WTC11 (cell line): ENCODE data around the gene KRT12. TPM values are rescaled to one million over a fixed set of nuclear protein-coding genes. Genes with fewer than 3 reads are reported as not detected.

Source experiments
- ATAC-seq: fragments of 200-7000 bp; cut with Tn5 transposase; 2 replicates; pipeline ENCODE4 v1.10.0; 2021; ENCODE audit warnings: mild to moderate bottlenecking, moderate library complexity
- CTCF ChIA-PET: fragments of 300-600 bp; sonication (Branson Sonifier 250); formaldehyde crosslinking; loops from one replicate; lab custom pipeline; 2021; ENCODE audit warnings: antibody characterized with exemption; lab: Charles Lee
- POLR2A ChIA-PET: fragments of 350-600 bp; sonication (Branson Sonifier 250); formaldehyde crosslinking; loops from one replicate; lab custom pipeline; 2021; ENCODE audit warnings: antibody characterized with exemption; lab: Charles Lee
- DNase-seq: peaks from one replicate; pipeline ENCODE4 v3.0.0; 2021; ENCODE audit warnings: low spot score
- H3K27ac Mint-ChIP-seq: 2 replicates; pipeline ENCODE4 v1.8.0; 2021; ENCODE audit warnings: mixed read lengths
- H3K27me3 Mint-ChIP-seq: 2 replicates; pipeline ENCODE4 v1.8.0; 2021; ENCODE audit warnings: low read depth, mild to moderate bottlenecking, moderate library complexity, mixed read lengths
- H3K36me3 Mint-ChIP-seq: 2 replicates; pipeline ENCODE4 v1.8.0; 2021; ENCODE audit warnings: mixed read lengths
- H3K4me1 Mint-ChIP-seq: 2 replicates; pipeline ENCODE4 v1.8.0; 2022; ENCODE audit warnings: mixed read lengths
- H3K4me3 Mint-ChIP-seq: 2 replicates; pipeline ENCODE4 v1.8.0; 2021; ENCODE audit warnings: mild to moderate bottlenecking, moderate library complexity, mixed read lengths
- H3K9me3 Mint-ChIP-seq: 2 replicates; pipeline ENCODE4 v1.8.0; 2021; ENCODE audit warnings: mixed read lengths
- EMX1 ChIP-seq: fragments of 250-450 bp; sonication (Bioruptor Pico); IDR thresholded peaks from 2 replicates; pipeline ENCODE4 v1.8.0; 2021; ENCODE audit warnings: mild to moderate bottlenecking
- ERG ChIP-seq: fragments of 250-450 bp; sonication (Bioruptor Pico); IDR thresholded peaks from 2 replicates; pipeline ENCODE4 v1.8.0; 2021; ENCODE audit warnings: mild to moderate bottlenecking
- FOXP1 ChIP-seq: sonication (generic); formaldehyde crosslinking; IDR thresholded peaks from 2 replicates; pipeline ENCODE4 v1.8.0; 2022; ENCODE audit warnings: missing genetic modification reagents, mild to moderate bottlenecking, moderate library complexity, borderline replicate concordance
- FOXP4 ChIP-seq: sonication (generic); formaldehyde crosslinking; IDR thresholded peaks from 2 replicates; pipeline ENCODE4 v1.8.0; 2022; ENCODE audit warnings: mild to moderate bottlenecking, missing genetic modification reagents
- GRHL2 ChIP-seq: fragments of 250-450 bp; sonication (Bioruptor Pico); IDR thresholded peaks from 2 replicates; pipeline ENCODE4 v1.8.0; 2022; ENCODE audit warnings: mild to moderate bottlenecking, moderate library complexity; ENCODE audit not compliant: insufficient replicate concordance, severe bottlenecking
- JAZF1 ChIP-seq: fragments of 250-450 bp; sonication (Bioruptor Pico); IDR thresholded peaks from 2 replicates; pipeline ENCODE4 v1.9.0; 2021; ENCODE audit warnings: moderate library complexity, mild to moderate bottlenecking, inconsistent platforms
- JUN ChIP-seq: sonication (generic); formaldehyde crosslinking; IDR thresholded peaks from 2 replicates; pipeline ENCODE4 v1.8.0; 2023; ENCODE audit warnings: mild to moderate bottlenecking, missing genetic modification reagents
- MLX ChIP-seq: sonication (generic); formaldehyde crosslinking; IDR thresholded peaks from 2 replicates; pipeline ENCODE4 v1.8.1; 2023; ENCODE audit warnings: mild to moderate bottlenecking, missing genetic modification reagents, moderate library complexity
- NFATC4 ChIP-seq: fragments of 250-450 bp; sonication (Bioruptor Pico); IDR thresholded peaks from 2 replicates; pipeline ENCODE4 v1.9.0; 2021; ENCODE audit warnings: mild to moderate bottlenecking
- NFE2L1 ChIP-seq: sonication (generic); formaldehyde crosslinking; IDR thresholded peaks from 2 replicates; pipeline ENCODE4 v1.8.1; 2023; ENCODE audit warnings: missing genetic modification reagents
- PREB ChIP-seq: sonication (generic); formaldehyde crosslinking; IDR thresholded peaks from 2 replicates; pipeline ENCODE4 v1.8.1; 2022; ENCODE audit warnings: mild to moderate bottlenecking, missing genetic modification reagents, moderate library complexity, borderline replicate concordance
- RELA ChIP-seq: sonication (generic); formaldehyde crosslinking; IDR thresholded peaks from 2 replicates; pipeline ENCODE4 v1.8.1; 2022; ENCODE audit warnings: missing genetic modification reagents, mild to moderate bottlenecking, borderline replicate concordance
- SOX15 ChIP-seq: fragments of 250-450 bp; sonication (Bioruptor Pico); IDR thresholded peaks from 2 replicates; pipeline ENCODE4 v1.9.0; 2021; ENCODE audit warnings: mild to moderate bottlenecking
- TEAD1 ChIP-seq: sonication (generic); formaldehyde crosslinking; IDR thresholded peaks from 2 replicates; pipeline ENCODE4 v1.8.0; 2022; ENCODE audit warnings: mild to moderate bottlenecking, missing genetic modification reagents
- ZNF121 ChIP-seq: sonication (generic); formaldehyde crosslinking; IDR thresholded peaks from 2 replicates; pipeline ENCODE4 v1.8.0; 2023; ENCODE audit warnings: missing genetic modification reagents
- ZNF263 ChIP-seq: sonication (generic); formaldehyde crosslinking; IDR thresholded peaks from 2 replicates; pipeline ENCODE4 v1.8.1; 2022; ENCODE audit warnings: low read depth, mild to moderate bottlenecking, moderate library complexity, missing genetic modification reagents
- ZNF396 ChIP-seq: fragments of 250-450 bp; sonication (Bioruptor Pico); IDR thresholded peaks from 2 replicates; pipeline ENCODE4 v1.8.0; 2021; ENCODE audit warnings: mild to moderate bottlenecking, moderate library complexity, borderline replicate concordance
- ZNF416 ChIP-seq: fragments of 250-450 bp; sonication (Bioruptor Pico); IDR thresholded peaks from 2 replicates; pipeline ENCODE4 v1.9.0; 2021; ENCODE audit warnings: mild to moderate bottlenecking, inconsistent platforms
- ZNF425 ChIP-seq: fragments of 250-450 bp; sonication (Bioruptor Pico); conservative IDR thresholded peaks from 2 replicates; pipeline ENCODE4 v1.9.0; 2021; ENCODE audit warnings: mild to moderate bottlenecking
- total RNA-seq: library from RNA; stranded (reverse); gene quantifications from 3 replicates; pipeline ENCODE4 v1.2.3, GENCODE V29; 2021
- TF ChIP-seq, protein P1 (sequence below): sonication (generic); formaldehyde crosslinking; IDR thresholded peaks from 2 replicates; pipeline ENCODE4 v1.8.1; 2022; ENCODE audit warnings: low read depth, mild to moderate bottlenecking, moderate library complexity, missing genetic modification reagents, borderline replicate concordance
- TF ChIP-seq, protein P2 (sequence below): sonication (generic); formaldehyde crosslinking; IDR thresholded peaks from 2 replicates; pipeline ENCODE4 v1.8.1; 2023; ENCODE audit warnings: mild to moderate bottlenecking, moderate library complexity, missing genetic modification reagents

Gene KRT12
- total RNA-seq, 1 experiment from 2014 or later: not detected

DNA sequence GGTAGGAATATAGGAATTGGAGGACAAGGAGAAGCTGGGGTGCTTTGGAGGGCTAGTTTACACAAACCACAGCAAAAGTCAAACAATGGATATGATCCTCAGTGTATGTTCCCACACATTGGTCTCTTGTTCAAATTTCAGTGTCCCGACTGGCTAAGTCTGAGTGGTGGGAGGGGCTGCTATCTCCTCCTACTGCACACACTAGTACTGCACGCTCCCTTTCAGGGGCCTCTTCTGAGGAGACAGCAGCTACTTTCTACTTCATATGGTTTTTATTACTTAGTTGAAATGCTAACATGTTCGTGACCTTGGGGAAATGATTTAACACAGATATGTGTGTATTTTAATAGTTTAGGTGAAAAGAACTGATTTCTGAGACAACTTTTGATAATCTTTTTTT lies 25.8 kb downstream of the KRT12 start:
- TF ChIP-seq ZNF121 (CRISPR knock-in tag) (no peak), MLX (no peak), TEAD1 (no peak), NFATC4 (no peak), SOX15 (CRISPR knock-in tag) (no peak), ZNF263 (CRISPR knock-in tag) (no peak), JUN (CRISPR knock-in tag) (no peak), ZNF396 (CRISPR knock-in tag) (no peak), PREB (CRISPR knock-in tag) (no peak)
- TF ChIP-seq, all 79 proteins: peak for 0
- H3K4me1 Mint-ChIP-seq: no peaks in the 10 kb centered on the region
- CTCF ChIA-PET: no interaction called here
- H3K27ac Mint-ChIP-seq: no peak overlapping the region
- no peaks in the 10 kb centered on the region for H3K9me3 Mint-ChIP-seq
- POLR2A ChIA-PET: no interaction called here
- peaks cover 97% of the 10 kb centered on the region for H3K27me3 Mint-ChIP-seq
- H3K36me3 Mint-ChIP-seq: no peaks in the 10 kb centered on the region
- DNase-seq (no peak), ATAC-seq (no peak)
- H3K4me3 Mint-ChIP-seq: no peak overlapping the region

DNA sequence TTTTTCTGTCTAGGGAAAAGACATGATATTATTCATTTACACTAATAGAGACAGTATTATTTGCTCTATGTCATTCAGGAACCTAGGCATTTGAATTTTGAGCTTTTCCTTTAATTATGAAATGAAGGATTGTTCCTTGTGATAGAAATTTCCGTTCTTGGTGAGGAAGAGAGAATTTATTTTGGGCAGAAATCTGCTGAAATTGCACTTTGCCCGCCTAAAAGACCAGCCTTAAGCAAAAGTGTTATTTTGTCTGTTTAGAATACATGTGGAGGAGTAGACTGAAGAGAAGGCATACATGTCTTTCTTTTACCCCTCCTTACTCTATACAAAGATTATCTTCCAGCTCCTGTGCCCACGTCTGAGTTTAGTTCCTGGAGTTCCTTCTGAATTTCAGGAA lies 27.8 kb downstream of the KRT12 start:
- no peaks in the 10 kb centered on the region for H3K9me3 Mint-ChIP-seq
- no peak overlapping the region for H3K27ac Mint-ChIP-seq
- ATAC-seq: no peak
- H3K4me3 Mint-ChIP-seq: no peak overlapping the region
- ChIA-PET CTCF (no interaction called here), POLR2A (no interaction called here)
- TF ChIP-seq GRHL2: no peak
- DNase-seq: no peak
- H3K27me3 Mint-ChIP-seq: peaks cover 94% of the 10 kb centered on the region
- peaks cover 4% of the 10 kb centered on the region; the same call in 1 of the 2 replicates for H3K36me3 Mint-ChIP-seq
- no peaks in the 10 kb centered on the region for H3K4me1 Mint-ChIP-seq

- Mint-ChIP-seq H3K4me1 (peaks cover 5% of the 10 kb centered on the region), H3K9me3 (no peaks in the 10 kb centered on the region), H3K36me3 (peaks cover 4% of the 10 kb centered on the region; the same call in 1 of the 2 replicates), H3K27ac (no peak overlapping the region), H3K4me3 (no peak overlapping the region), H3K27me3 (peaks cover 95% of the 10 kb centered on the region)
- CTCF ChIA-PET: no interaction called here
- POLR2A ChIA-PET: no interaction called here
- ATAC-seq (no peak), DNase-seq (no peak)
- TF ChIP-seq ERG (CRISPR knock-in tag): no peak
- TF ChIP-seq PREB (CRISPR knock-in tag): no peak
- TF ChIP-seq FOXP1 (CRISPR knock-in tag): no peak
- TF ChIP-seq EMX1 (CRISPR knock-in tag): no peak
- no peak for TF ChIP-seq ZNF263 (CRISPR knock-in tag)
- TF ChIP-seq FOXP4: no peak
- TF ChIP-seq ZNF416 (CRISPR knock-in tag): no peak
- no peak for TF ChIP-seq RELA
- TF ChIP-seq, protein P1, sequence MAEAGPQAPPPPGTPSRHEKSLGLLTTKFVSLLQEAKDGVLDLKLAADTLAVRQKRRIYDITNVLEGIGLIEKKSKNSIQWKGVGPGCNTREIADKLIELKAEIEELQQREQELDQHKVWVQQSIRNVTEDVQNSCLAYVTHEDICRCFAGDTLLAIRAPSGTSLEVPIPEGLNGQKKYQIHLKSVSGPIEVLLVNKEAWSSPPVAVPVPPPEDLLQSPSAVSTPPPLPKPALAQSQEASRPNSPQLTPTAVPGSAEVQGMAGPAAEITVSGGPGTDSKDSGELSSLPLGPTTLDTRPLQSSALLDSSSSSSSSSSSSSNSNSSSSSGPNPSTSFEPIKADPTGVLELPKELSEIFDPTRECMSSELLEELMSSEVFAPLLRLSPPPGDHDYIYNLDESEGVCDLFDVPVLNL (CRISPR knock-in tag): no peak
- no peak for TF ChIP-seq ZNF425 (CRISPR knock-in tag)
- TF ChIP-seq JAZF1 (CRISPR knock-in tag): no peak
- no peak for TF ChIP-seq NFE2L1 (CRISPR knock-in tag)
- TF ChIP-seq, protein P2, sequence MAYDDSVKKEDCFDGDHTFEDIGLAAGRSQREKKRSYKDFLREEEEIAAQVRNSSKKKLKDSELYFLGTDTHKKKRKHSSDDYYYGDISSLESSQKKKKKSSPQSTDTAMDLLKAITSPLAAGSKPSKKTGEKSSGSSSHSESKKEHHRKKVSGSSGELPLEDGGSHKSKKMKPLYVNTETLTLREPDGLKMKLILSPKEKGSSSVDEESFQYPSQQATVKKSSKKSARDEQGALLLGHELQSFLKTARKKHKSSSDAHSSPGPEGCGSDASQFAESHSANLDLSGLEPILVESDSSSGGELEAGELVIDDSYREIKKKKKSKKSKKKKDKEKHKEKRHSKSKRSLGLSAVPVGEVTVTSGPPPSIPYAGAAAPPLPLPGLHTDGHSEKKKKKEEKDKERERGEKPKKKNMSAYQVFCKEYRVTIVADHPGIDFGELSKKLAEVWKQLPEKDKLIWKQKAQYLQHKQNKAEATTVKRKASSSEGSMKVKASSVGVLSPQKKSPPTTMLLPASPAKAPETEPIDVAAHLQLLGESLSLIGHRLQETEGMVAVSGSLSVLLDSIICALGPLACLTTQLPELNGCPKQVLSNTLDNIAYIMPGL (CRISPR knock-in tag): no peak
- TF ChIP-seq, all 79 proteins: peak for 0
Measured at GRCh38 chr17:40836020-40836419, 31.0 kb downstream of the KRT12 start.
